ENCODE data around the gene MAMLD1.

The MAMLD1 gene

GRCh38 chrX:150475461-150475860, 112.3 kb downstream of the MAMLD1 start:
- no peak overlapping the region for H3K14ac ChIP-seq (ENCODE audit: low read length in 2 of 2)
- peaks cover 0 to 32% of the 10 kb centered on the region in 2 experiments for H3K27me3 ChIP-seq (ENCODE audit: control insufficient read depth in 1 of 2, insufficient read depth in 1 of 2, low read length in 2 of 2)
- H3K18ac ChIP-seq (ENCODE audit: low read depth in 1 of 2, low read length in 2 of 2), result no peak overlapping the region
- H2BK120ac ChIP-seq (ENCODE audit: low read depth, low read length), result no peak overlapping the region
- no peaks in the 10 kb centered on the region for H3K9me3 ChIP-seq (ENCODE audit: control insufficient read depth, low read length)
- H3K27ac ChIP-seq (ENCODE audit: low read length, poor library complexity, severe bottlenecking), result no peak overlapping the region
- H2BK15ac ChIP-seq (ENCODE audit: low read depth, poor library complexity, severe bottlenecking), result no peak overlapping the region
- H3K36me3 ChIP-seq (ENCODE audit: control insufficient read depth in 1 of 2, insufficient read depth in 2 of 2, low read depth in 1 of 2, low read length in 2 of 2), result peaks cover 0 to 19% of the 10 kb centered on the region in 2 experiments
- DNase-seq, result no peak
- no peak overlapping the region for H2AFZ ChIP-seq (ENCODE audit: low read depth, low read length)
- WGBS, result 100% methylated on average over 2 of the region's 2 CpGs
- H2BK5ac ChIP-seq (ENCODE audit: low read depth, low read length, poor library complexity, severe bottlenecking), result no peak overlapping the region
- H3K4ac ChIP-seq (ENCODE audit: low read depth in 1 of 2, low read length in 2 of 2), result no peak overlapping the region
- no peak overlapping the region for H3K9ac ChIP-seq (ENCODE audit: low read length)
- H3K4me3 ChIP-seq (ENCODE audit: insufficient read depth in 1 of 2, low read depth in 1 of 2, low read length in 2 of 2), result no peak overlapping the region
- H2AK5ac ChIP-seq (ENCODE audit: low read length, severe bottlenecking), result no peak overlapping the region
- no peak overlapping the region for H2BK12ac ChIP-seq (ENCODE audit: low read length in 2 of 2)
- no peak overlapping the region for H4K91ac ChIP-seq (ENCODE audit: low read length)
- H3K4me1 ChIP-seq (ENCODE audit: control insufficient read depth, insufficient read depth, low read depth, low read length), result no peaks in the 10 kb centered on the region
- H3K23ac ChIP-seq (ENCODE audit: low read length in 2 of 2), result no peak overlapping the region
- no peak overlapping the region for H4K8ac ChIP-seq (ENCODE audit: low read length)
- H3K4me2 ChIP-seq (ENCODE audit: low read length, poor library complexity, severe bottlenecking), result no peak overlapping the region
- H3K79me1 ChIP-seq (replicated peaks; ENCODE audit: low read length, poor library complexity, severe bottlenecking), result peaks cover 8% of the 10 kb centered on the region

DNA sequence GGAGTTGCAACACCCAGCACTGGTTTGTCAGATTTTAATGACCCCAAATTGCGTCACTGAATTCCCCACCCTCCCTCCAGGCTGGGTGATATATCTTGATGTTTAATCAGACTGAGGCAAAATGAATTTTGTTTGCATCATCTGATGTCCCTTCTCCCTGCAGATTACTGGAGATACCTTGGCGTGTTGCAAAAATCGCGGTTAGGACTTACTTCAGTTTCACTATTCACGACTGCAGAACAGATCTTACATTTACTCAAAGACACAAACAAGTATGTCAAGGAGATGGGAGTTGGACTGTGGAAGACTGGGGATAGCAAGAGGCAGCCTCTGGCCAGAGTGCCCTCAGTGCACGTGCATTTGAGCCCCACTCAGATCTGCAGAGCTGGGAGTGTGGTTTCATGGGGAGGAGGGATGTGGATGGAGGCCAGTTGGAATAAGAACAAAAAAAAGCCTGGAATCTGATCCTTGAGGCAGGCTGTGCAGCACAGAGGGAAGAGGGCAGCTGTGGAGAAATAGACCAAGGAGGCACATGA, 113.1 kb downstream of the MAMLD1 start:
- 100% methylated on average over 1 of the region's 6 CpGs for WGBS

GRCh38 chrX:150477371-150477770, 114.3 kb downstream of the MAMLD1 start:
- Histone ChIP-seq H3K9me3 (ENCODE audit: control insufficient read depth, low read length) (no peaks in the 10 kb centered on the region), H3K18ac (ENCODE audit: low read depth in 1 of 2, low read length in 2 of 2) (no peak overlapping the region), H3K36me3 (ENCODE audit: control insufficient read depth in 1 of 2, insufficient read depth in 2 of 2, low read depth in 1 of 2, low read length in 2 of 2) (peaks cover 0 to 11% of the 10 kb centered on the region in 2 experiments), H3K9ac (ENCODE audit: low read length) (no peak overlapping the region), H3K4me2 (ENCODE audit: low read length, poor library complexity, severe bottlenecking) (no peak overlapping the region), H3K14ac (ENCODE audit: low read length in 2 of 2) (no peak overlapping the region), H2BK5ac (ENCODE audit: low read depth, low read length, poor library complexity, severe bottlenecking) (no peak overlapping the region), H3K4me3 (ENCODE audit: insufficient read depth in 1 of 2, low read depth in 1 of 2, low read length in 2 of 2) (no peak overlapping the region), H3K79me1 (replicated peaks; ENCODE audit: low read length, poor library complexity, severe bottlenecking) (peaks cover 9% of the 10 kb centered on the region), H4K8ac (ENCODE audit: low read length) (no peak overlapping the region), H3K4ac (ENCODE audit: low read depth in 1 of 2, low read length in 2 of 2) (no peak overlapping the region), H3K27ac (ENCODE audit: low read length, poor library complexity, severe bottlenecking) (no peak overlapping the region), H2BK120ac (ENCODE audit: low read depth, low read length) (no peak overlapping the region), H2AK5ac (ENCODE audit: low read length, severe bottlenecking) (no peak overlapping the region), H3K23ac (ENCODE audit: low read length in 2 of 2) (no peak overlapping the region), H3K4me1 (ENCODE audit: control insufficient read depth, insufficient read depth, low read depth, low read length) (no peaks in the 10 kb centered on the region), H2BK15ac (ENCODE audit: low read depth, poor library complexity, severe bottlenecking) (no peak overlapping the region), H2AFZ (ENCODE audit: low read depth, low read length) (no peak overlapping the region), H3K27me3 (ENCODE audit: control insufficient read depth in 1 of 2, insufficient read depth in 1 of 2, low read length in 2 of 2) (peaks cover 0 to 30% of the 10 kb centered on the region in 2 experiments), H4K91ac (ENCODE audit: low read length) (no peak overlapping the region), H2BK12ac (ENCODE audit: low read length in 2 of 2) (no peak overlapping the region)
- DNase-seq, result no peak
- 80% methylated on average over 9 of the region's 10 CpGs for WGBS

More for the DNA sequence above, 113.1 kb downstream of the MAMLD1 start:
- H2AFZ ChIP-seq (ENCODE audit: low read depth, low read length), result no peak overlapping the region
- no peak overlapping the region for H4K8ac ChIP-seq (ENCODE audit: low read length)
- no peak overlapping the region for H2BK12ac ChIP-seq (ENCODE audit: low read length in 2 of 2)
- no peak overlapping the region for H3K14ac ChIP-seq (ENCODE audit: low read length in 2 of 2)
- H2BK120ac ChIP-seq (ENCODE audit: low read depth, low read length), result no peak overlapping the region
- no peak for DNase-seq
- no peak overlapping the region for H3K4ac ChIP-seq (ENCODE audit: low read depth in 1 of 2, low read length in 2 of 2)
- no peak overlapping the region for H3K23ac ChIP-seq (ENCODE audit: low read length in 2 of 2)
- no peak overlapping the region for H3K4me2 ChIP-seq (ENCODE audit: low read length, poor library complexity, severe bottlenecking)
- peaks cover 9% of the 10 kb centered on the region for H3K79me1 ChIP-seq (replicated peaks; ENCODE audit: low read length, poor library complexity, severe bottlenecking)
- H4K91ac ChIP-seq (ENCODE audit: low read length), result no peak overlapping the region
- H3K4me1 ChIP-seq (ENCODE audit: control insufficient read depth, insufficient read depth, low read depth, low read length), result no peaks in the 10 kb centered on the region
- H3K4me3 ChIP-seq (ENCODE audit: insufficient read depth in 1 of 2, low read depth in 1 of 2, low read length in 2 of 2), result no peak overlapping the region
- no peak overlapping the region for H3K9ac ChIP-seq (ENCODE audit: low read length)
- peaks cover 0 to 11% of the 10 kb centered on the region in 2 experiments for H3K36me3 ChIP-seq (ENCODE audit: control insufficient read depth in 1 of 2, insufficient read depth in 2 of 2, low read depth in 1 of 2, low read length in 2 of 2)
- H3K27ac ChIP-seq (ENCODE audit: low read length, poor library complexity, severe bottlenecking), result no peak overlapping the region
- no peaks in the 10 kb centered on the region for H3K9me3 ChIP-seq (ENCODE audit: control insufficient read depth, low read length)
- no peak overlapping the region for H2BK5ac ChIP-seq (ENCODE audit: low read depth, low read length, poor library complexity, severe bottlenecking)
- H2AK5ac ChIP-seq (ENCODE audit: low read length, severe bottlenecking), result no peak overlapping the region
- H3K18ac ChIP-seq (ENCODE audit: low read depth in 1 of 2, low read length in 2 of 2), result no peak overlapping the region
- H3K27me3 ChIP-seq (ENCODE audit: control insufficient read depth in 1 of 2, insufficient read depth in 1 of 2, low read length in 2 of 2), result peaks cover 0 to 30% of the 10 kb centered on the region in 2 experiments
- no peak overlapping the region for H2BK15ac ChIP-seq (ENCODE audit: low read depth, poor library complexity, severe bottlenecking)

DNA sequence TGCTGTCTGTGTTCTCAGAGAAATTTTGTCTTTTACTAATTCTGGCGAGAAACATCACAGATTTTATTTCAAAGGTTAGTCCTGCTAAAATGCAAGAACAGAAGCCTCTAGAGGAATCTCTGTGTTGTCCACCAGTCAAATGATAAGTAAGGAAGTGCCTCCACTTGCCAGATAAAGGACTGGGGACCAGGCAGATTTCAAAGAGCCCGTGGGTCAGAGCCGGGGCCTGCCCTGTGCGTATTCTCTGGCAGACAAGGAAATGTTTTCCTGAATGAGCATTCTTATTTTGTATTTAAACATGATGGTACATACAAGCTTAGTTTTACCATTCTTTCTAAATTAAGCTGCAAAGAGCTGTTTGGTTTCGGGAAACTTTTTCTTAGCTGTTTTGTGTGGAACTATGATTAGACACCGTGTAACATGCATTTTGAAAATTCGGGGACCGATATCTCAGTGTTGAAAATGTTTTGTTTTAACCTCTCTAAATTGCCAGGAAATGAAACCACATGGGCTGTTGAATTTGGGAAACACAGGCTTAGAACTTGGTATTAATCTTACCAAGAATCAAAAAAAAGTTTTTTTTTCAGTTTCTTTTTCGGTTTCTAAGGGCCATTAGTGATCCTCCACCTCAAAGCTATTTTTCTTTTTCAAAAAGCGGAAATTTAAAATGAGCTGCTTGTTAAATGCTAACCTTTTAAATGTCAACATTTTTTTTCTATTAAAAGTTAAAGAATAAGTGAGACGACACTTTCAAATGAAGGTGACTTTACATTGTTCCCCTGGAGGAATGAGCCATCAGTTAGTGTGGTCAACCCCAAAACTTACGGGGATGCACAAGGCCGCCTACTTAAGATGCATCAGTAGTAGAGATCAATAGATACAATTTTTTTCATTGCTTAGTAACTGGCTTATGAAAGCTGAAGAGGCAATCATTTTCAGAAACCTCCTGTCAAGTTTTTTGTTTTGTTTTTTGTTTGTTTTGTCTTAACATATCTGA, 115.7 kb downstream of the MAMLD1 start:
- H2BK5ac ChIP-seq (ENCODE audit: low read depth, low read length, poor library complexity, severe bottlenecking), result no peak overlapping the region
- H3K9me3 ChIP-seq (ENCODE audit: control insufficient read depth, low read length), result no peaks in the 10 kb centered on the region
- no peak overlapping the region for H3K4me3 ChIP-seq (ENCODE audit: insufficient read depth in 1 of 2, low read depth in 1 of 2, low read length in 2 of 2)
- WGBS, result 100% methylated on average over 6 of the region's 13 CpGs
- H2BK12ac ChIP-seq (ENCODE audit: low read length in 2 of 2), result no peak overlapping the region
- no peaks in the 10 kb centered on the region for H3K4me1 ChIP-seq (ENCODE audit: control insufficient read depth, insufficient read depth, low read depth, low read length)
- no peak overlapping the region for H2AFZ ChIP-seq (ENCODE audit: low read depth, low read length)
- H3K36me3 ChIP-seq (ENCODE audit: control insufficient read depth in 1 of 2, insufficient read depth in 2 of 2, low read depth in 1 of 2, low read length in 2 of 2), result peaks cover 0 to 5% of the 10 kb centered on the region in 2 experiments
- H4K8ac ChIP-seq (ENCODE audit: low read length), result no peak overlapping the region
- no peak overlapping the region for H3K14ac ChIP-seq (ENCODE audit: low read length in 2 of 2)
- peaks cover 7% of the 10 kb centered on the region for H3K79me1 ChIP-seq (replicated peaks; ENCODE audit: low read length, poor library complexity, severe bottlenecking)
- H3K27ac ChIP-seq (ENCODE audit: low read length, poor library complexity, severe bottlenecking), result no peak overlapping the region
- no peak for DNase-seq
- no peak overlapping the region for H3K18ac ChIP-seq (ENCODE audit: low read depth in 1 of 2, low read length in 2 of 2)
- H4K91ac ChIP-seq (ENCODE audit: low read length), result no peak overlapping the region
- H3K4me2 ChIP-seq (ENCODE audit: low read length, poor library complexity, severe bottlenecking), result no peak overlapping the region
- H3K9ac ChIP-seq (ENCODE audit: low read length), result no peak overlapping the region
- no peak overlapping the region for H2BK15ac ChIP-seq (ENCODE audit: low read depth, poor library complexity, severe bottlenecking)
- H3K4ac ChIP-seq (ENCODE audit: low read depth in 1 of 2, low read length in 2 of 2), result no peak overlapping the region
- no peak overlapping the region for H3K23ac ChIP-seq (ENCODE audit: low read length in 2 of 2)
- H2BK120ac ChIP-seq (ENCODE audit: low read depth, low read length), result no peak overlapping the region
- peaks cover 0 to 26% of the 10 kb centered on the region in 2 experiments for H3K27me3 ChIP-seq (ENCODE audit: control insufficient read depth in 1 of 2, insufficient read depth in 1 of 2, low read length in 2 of 2)
- no peak overlapping the region for H2AK5ac ChIP-seq (ENCODE audit: low read length, severe bottlenecking)
